Lung microvascular endothelial cell (primary cell): ENCODE results near the gene ALDH1A3. TPM values are rescaled to one million over a fixed set of nuclear protein-coding genes. Genes with fewer than 3 reads are reported as not detected.

ENCODE experiments used
- DNase-seq, 2 donors: peaks; one replicate each; pipeline versions ENCODE4 v3.0.0 to v3.0.0-alpha.2; 2010; ENCODE audit warnings: low read depth in 2 of 2
- total RNA-seq: library from RNA; depleted of rRNA; stranded (reverse); fragments of >200 nt; gene quantifications from 2 replicates; pipeline ENCODE4 v1.2.1, GENCODE V29; 2014

ALDH1A3 gene
- total RNA-seq, 1 donor from 2014 or later: 22.2 TPM

DNA sequence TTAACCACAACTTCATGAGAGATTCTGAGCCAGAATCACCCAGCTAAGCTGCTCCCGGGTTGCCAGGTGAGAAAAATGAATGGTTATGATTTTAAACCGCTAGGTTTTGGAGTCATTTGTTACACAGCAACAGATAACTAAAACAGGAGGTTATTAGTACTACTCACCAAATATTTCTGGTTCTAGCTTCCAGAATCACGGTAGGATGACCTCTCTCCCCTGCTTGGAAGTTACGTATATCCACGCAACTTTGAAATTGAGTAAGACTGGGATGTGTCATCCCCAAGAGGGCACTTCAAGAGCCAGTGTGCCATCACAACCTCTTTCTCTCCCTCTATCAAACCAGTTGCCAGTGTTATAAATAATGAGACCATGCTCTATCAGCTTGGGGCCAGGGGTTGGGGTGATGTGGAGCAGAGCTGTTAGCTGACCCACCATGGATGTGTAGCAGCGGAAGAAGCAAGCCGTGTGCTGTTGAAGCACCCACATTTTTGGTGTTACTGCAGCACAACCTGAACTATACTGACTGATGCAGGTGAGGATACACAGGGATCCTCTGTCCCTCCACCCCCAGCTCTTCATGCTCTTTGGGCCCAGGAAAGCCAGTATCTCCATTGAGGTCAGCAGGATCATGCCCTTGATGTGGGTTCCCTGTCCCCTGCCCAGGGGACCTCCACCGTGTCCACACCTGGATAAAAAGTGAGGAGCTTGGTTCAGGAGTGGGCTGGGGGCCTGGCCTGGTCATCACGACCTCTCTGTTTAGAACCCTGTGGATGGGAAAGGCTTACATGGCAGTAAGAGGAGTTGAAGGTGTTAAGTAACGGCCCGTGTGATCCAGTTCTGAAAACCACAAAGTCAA is 19.4 kb upstream of the ALDH1A3 start:
- no peak for DNase-seq

DNA sequence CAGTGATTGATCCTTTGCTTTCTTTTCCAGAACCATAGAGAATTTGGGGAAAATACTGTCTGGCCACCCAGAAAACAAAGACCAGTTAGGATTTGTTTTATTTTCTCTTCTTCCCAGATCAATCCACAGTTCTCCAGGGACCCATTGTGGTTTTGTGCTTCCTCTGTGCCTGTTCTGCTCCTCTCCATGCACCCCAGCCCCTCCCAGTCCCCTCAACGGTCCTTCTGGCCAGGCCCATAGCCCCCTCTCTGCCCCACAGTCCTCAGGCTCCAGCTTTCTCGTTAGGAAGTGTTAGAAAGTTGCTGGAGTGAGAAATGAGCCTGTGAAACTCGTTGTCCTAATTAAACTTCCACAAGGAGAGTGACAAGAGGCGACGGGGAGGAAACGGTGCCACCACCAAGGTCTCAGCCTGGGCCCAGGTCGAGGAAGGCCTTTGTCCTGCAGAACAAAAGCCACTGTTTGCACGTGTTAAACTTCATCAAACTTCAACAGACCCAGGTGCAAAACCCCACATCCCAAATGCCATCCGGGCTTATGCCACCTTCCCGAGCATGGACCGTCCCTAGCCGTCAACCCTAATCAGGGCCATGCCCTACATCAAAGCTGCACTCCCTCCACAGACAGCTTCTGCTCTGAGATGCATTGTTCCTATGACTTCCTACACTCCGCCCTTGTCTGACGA is 18.7 kb upstream of the ALDH1A3 start:
- no peak for DNase-seq

DNA sequence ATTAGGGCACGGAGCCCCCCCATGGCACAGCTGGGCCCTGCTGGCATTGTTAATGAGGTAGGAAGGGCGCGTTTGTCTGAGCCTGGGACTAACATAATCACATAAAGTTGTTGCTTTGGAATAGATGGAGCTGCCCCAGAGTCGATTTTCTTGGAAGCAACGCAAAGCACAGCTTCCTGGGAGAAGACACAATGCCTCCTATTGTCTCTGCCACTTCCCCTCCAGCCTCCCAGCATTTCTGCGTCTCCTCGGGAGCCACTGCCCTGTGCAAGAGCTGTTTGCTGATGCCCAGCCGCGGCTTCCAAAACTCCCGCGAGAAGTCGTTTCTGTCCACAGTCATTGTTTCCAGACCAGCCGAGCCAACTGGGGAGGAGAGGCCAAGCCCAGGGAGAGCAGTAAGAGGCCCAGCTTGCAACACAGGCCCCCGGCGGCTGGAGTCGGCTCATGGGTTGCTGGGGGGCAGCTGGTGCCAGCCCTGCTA is 18.1 kb upstream of the ALDH1A3 start:
- no peak for DNase-seq

DNA sequence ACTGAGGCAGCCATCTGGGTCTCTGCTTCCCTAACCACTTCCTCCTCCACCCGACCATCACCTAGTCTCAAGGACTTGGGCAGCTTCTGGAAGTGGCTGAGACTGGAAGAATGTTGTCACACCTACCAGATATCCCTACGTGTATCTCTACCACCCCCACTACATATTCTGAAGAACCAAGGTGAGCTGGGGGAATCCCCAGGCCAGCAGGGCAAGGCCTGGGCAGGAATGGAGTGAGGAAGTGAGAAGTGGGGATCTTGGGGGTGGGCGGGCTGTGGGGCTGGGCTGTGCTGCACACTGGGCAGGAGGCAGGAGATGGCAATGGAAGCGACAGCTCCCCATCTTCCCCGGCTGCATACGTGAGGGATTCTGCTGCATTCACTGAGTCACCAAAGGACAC is 17.5 kb upstream of the ALDH1A3 start:
- no peak for DNase-seq

DNA sequence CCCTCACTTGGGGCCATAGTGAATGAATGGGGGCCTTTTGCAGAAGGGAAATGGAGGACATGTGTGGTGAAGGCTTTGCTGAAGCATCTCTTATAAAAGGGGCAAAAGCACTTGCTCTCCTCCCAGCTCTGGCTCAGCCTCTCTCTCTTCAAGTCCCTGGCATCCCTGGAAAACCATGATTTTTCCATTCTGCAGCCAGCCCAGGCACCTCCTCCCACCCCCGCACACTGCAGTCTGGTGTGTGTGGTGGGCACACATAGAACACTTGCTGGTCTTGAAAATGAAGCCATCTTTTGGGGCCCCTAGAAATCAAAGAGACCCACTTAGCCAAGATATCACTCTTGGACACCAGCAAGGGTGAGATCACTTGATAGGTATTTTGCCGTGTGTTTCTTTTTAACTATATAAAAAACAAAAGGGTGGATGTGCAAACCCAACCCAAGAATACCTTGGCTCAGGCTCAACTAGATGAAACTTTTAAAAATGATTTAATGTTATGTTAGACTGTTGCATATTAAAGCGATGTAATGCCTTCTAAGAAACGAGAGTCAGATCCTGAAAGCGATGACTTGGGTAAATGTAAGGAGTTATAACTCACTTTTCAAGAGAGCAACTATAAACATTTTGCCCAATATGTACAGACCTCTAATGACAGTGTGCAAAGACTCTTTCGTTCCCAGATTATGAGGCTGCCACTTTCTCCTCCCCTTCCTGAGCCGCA is 16.4 kb upstream of the ALDH1A3 start:
- no peak for DNase-seq

DNA sequence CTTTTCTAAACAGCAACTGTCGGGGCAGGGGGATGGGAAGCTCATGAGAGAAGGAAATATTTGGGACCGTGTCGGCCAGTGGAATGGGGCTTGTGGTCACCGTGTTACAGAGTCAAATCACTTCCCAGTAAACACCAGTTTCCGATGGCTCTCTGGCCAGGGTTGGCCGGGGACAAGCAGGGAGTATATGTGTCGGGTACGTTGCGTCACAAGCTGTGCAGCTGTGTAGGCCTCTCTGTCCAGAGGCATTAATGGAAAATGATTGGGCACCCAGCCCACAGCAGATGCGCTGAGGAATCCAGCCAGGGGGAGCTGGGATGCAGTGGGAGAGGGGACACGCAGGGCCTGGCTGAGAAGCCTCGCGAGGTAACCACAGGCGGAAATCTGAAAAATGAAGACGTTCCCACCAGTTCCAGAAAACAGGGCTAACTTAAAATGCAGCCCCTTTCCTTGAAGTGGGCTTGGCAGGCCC is 15.8 kb upstream of the ALDH1A3 start:
- DNase-seq: peak; percentile 60 to 94

DNA sequence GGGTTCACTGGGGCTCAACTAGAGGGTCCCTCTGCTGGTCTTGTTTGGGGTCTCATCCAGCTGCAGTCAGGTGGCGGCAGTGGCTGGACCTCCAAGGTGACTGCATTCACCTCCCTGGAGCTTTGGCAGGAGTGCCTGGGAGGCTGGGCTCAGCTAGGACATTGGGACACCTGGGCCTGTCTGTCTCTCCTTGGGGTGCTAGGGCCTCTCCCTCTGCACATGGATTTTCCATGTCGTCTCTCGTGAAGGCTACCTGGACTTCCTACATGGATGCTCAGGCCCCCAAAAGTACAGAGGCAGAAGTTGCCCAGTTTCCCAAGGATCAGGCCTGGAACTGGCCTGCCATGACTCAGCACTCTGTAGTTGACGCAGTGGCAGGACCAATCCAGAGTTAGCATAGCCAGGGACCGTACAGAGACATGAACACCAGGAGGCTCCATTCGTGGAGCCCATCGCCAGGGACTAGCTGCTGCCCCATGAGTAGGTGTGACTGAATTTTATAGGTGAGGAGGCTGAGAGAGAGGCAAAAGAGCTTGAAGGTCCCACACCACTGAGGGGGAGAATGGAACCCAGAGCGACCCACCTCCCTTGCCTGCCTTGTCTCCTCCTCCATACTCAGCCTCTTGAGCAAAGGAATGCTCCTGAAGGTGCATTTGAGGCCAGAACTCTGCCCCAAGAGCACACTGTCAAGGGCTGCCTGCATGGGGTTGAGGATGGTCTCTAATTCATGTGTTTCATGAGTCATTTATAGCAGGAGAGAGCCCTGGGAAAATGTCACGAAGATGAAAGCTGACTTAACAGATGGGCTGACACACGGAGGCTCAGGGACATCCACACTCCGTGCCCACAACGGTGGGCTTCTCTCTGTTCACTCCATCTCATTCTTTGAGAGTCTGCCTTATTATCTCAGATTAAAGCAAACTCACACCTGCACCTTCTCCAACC is 13.0 kb upstream of the ALDH1A3 start:
- DNase-seq: no peak

DNA sequence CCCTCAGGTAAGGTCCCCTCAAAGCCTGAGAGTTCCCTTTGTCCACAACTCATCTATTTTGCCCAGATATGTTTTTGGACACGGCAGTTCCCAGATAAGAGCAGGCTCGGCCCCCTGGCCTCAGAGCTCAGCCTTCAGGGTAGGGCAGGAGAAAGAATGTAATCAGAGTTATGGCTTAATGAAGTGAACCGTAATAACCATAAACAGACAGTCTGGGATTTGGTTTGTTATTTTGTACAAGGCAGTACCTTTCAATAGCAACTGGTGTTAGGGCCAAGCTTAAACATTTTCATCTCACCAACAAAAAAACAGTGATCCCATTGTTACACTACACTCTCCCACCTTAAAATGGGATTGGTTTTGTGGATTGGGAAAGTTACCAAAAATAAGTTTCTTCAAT is 12.2 kb upstream of the ALDH1A3 start:
- DNase-seq: no peak

DNA sequence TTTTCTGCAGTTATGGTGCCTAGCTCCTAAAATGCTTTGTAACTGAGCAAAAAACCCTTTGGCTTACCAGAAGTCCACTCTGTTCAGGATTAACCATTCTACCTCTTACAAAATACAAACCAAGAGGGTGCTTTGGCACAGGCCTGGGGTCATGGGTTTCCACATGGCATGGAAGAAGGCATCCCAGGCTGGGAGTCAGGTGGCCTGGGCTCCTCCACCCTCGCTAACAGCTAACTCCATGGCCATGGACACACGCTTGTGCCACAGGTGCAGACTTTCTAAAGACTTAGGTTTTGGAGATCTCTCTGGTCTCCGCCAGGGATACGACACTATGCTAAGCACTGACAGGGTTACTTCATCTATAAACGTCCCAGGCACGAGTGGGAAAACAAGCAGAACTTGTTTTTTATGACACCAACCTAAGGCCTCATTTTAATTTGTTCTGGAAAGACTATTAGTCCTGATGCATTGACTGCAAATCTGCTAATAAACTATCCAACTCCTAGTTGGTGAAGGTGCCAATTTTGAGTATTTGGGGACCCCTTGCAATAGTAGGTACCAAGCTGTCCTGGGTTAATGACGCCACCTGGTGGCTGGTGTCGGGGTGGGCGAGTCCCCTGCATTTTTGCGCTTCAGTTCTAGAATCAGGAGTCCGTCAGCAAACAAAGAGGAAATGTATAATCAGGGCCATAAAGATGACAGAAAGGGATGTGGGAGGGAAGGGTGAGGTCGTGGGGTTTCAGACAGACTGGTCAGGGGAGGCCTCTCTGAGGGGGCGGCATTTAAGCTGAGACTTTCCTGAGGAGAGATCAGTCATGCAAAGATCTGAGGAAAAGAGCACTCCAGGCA is 10.3 kb upstream of the ALDH1A3 start:
- DNase-seq: no peak

DNA sequence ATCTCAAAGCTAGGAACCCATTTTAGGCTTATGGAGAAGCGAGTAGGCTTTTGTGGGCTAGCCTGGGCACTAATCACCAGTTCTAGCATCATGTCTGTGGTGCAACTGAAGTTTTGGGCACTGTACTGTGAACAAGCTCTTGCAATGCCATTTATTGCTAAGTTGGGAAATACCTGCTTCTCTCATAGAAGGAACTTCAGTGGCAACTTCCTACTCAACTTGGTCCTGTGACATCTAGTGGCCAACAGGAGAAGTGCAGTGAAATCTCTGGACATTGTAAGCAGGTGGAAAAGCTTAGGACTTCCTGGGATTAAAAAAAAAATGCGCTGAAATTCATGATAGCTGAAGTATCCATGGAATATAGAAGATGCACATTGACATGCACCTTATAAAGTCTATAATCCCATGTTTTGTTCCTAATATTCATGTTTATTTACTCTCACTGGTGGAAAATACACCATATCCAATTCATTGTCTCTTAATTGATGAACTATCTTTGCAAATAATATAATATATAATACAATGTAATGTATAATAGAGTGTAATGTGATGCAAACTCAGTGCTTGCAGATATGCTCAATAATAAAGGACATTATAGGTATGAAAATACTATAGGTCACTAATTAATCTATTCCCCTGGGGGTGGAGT is 6.5 kb upstream of the ALDH1A3 start:
- DNase-seq: peak; percentile 85 to 91

DNA sequence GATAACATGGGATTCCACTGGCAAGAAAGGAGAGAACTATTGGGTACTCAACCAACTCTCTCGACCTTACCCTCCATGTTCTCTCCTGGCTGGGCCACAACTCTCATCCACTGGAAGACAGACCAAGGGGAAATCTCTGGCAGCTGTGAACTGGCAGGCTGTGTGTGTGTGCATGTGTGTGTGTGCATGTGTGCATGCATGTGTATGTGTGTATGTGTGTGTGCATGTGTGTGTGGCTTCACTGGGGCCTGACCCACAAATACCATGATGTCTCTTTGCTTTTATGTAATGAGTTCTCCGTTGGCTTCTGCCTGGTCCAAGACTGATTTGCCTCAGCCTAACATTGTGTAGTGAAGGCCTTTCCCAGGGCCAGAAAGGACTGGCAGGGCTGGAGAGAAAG is 4.1 kb upstream of the ALDH1A3 start:
- DNase-seq: no peak

DNA sequence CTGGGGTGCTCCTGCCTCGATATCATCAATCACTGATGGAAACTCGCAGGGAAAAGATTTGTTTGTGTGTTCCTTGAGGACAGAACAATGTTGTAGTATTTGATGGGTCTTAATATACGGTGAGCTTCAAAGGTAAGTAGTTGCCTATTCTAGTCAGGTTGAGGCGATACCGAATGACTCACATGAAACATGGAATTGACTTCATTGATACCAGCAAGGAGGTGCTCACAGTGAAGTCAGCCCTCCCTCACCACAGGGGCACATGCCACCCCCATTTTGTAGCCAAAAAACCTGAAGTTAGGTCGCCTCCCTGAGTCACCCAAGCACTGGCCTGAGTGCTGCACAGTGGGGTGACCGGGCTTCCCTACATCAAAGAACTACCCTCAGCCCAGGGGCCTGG is 3.7 kb upstream of the ALDH1A3 start:
- no peak for DNase-seq

DNA sequence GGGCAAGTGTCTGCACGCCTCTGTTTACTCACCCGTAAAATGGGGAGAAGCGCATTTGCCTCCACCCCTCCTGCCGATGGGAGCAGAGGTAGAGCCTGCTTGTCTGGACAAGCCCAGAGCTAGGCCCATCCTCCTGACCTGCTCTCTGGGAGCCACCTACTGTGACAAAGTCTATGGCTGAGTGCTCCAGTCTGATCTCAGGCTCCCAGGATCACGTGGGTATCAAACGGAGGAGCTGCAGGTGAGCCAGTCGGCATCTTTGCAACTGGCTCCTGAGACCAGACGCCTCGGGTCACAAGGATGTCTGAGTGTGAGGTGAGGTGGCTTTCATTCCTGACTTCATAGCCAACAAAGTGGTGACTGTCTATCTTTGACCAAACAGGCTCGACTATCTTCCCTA is 2.1 kb upstream of the ALDH1A3 start:
- no peak for DNase-seq

DNA sequence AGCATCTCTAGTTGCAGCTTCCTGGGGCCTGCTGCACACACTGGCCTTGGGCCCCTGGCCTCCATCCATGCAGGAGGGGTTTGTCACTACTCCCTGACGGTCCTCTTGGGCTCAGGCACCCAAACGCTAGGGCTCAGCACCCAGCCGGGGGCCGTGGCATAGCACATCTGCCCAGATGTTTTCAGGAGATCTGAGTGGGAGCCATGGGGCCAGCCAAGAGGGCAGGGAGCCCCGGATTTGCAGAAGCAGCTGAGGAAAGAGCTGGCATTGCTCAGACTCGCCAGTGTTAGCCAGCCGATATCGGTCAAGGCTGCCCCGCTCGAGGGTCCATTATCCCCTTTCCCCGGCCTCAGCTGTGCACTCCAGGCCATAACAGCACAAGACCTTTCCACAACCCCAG is 1.5 kb upstream of the ALDH1A3 start:
- no peak for DNase-seq

DNA sequence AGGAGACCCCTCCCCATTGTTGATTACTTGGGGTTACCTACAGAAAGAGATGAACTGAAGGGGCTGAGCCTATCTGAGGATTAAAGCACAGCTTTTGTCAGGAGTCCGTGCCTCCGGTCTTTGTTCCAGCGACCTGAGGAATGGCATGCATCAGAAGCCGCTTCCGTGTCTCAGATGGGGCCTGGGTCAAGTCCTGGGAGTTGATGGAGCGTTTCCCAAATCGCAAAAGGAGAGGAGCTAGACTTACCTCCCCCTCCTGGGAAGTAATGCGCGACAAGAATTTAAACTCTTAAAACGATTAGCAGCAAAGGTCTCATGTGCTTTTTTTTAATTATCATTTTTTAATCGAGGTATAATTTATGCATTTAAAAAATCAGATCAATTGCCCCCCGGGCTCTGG is 983 bp upstream of the ALDH1A3 start:
- no peak for DNase-seq

DNA sequence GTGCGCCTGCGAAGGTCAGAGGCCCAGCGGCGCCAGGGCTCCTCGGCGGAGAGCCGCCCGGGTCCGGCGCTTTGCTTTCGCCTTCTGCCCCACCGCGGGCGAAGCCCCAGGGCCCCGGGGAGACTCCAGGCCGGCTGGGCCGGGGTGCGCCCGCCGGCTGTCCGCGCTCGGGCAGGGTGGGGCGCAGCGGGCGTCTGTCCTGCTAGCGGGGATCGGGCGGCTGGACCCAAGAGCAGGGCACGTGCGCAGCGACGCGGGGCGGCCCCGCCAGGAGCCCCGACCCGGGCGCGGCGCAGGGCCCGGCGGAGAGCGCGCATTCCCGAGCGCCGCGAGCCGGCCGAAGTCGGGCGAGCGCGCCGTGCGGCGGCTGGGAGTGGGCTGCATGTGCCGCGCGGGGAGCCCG is 569 bp upstream of the ALDH1A3 start:
- DNase-seq: peak; percentile 28 to 44

DNA sequence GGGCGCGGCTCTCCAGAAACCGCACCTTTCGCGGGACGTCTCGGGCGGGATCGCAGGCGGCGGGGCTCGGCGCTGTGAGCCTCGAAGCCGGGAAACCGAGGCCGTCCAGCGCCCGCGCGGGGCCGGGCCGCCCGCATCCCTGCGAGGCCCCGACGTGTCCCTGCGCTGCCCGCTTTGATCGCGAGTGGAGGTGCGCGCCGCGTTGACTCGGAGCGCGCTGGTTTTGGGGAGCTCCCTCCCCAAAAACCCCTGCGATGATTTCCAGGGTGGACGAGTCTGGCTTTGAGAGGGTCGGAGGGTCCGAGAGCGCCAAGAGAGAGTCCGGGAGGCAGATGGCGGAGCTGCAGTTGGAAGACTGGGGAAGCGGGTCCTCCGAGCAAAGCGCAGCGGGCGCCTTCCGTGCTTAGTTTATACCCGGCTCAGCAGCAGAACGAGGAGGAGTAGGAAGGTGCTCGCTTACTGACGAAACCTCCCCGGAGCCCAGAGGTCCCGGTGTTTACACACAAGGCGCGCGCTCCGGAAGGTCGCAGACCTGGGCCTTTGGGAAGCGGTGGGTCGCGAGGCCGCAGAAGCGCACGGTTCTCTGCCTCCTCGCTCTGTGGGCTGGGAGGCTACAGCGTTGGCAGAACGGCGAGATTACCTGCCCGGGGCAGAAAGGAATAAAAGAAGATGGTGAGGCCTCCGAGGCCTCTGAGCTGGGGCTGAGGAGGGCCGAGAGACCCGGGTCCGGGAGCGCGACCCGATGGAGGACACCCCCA is 687 bp downstream of the ALDH1A3 start:
- peak in 1 of 2 donors; percentile 33 for DNase-seq

DNA sequence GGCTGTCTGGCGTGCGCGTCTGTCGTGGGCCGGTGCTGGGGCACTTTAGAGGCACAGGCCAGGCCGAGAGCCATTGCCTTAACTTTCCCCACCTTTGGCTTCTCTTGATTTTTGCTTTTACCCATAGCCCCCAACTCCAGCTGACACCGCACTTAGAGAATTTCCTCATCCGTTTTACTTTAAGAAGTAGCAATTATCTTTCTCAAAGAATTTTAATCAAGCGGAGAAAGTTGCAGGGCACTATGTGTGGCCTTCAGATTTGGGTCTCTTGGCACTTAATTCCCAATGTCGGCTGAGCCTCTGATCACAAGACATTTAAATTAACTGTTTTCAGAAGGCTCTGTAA is 1.2 kb downstream of the ALDH1A3 start:
- no peak for DNase-seq
